Cerebellar nuclear complex (tissue), 1 donor: ENCODE results near the gene B3GALT6.
"Not testable (repeated sequence)": the region's sequence is repeated elsewhere in the genome, so short reads cannot be mapped to it uniquely, and the experiment has no call there.

ENCODE experiments used
- DNase-seq, 2 experiments: peaks; one replicate each; lab custom pipeline; 2025; lab: John Stamatoyannopoulos, UW

Gene B3GALT6

GRCh38 chr1:1232208-1232795, at the start of gene B3GALT6:
Gene B3GALT6, plus strand, starts transcription at chr1:1232237. Its CDS starts 42 bp downstream, at chr1:1232279.
- DNase-seq, result no peak

- no peak for DNase-seq
Measured at GRCh38 chr1:1182491-1183220, 49.4 kb upstream of the B3GALT6 start.

- no peak for DNase-seq
Measured at GRCh38 chr1:1183221-1183747, 48.8 kb upstream of the B3GALT6 start.

GRCh38 chr1:1183833-1184775, 47.9 kb upstream of the B3GALT6 start:
- DNase-seq, result no peak

- DNase-seq, result no peak
Measured at GRCh38 chr1:1185101-1185765, 46.8 kb upstream of the B3GALT6 start.

- no peak for DNase-seq
Measured at GRCh38 chr1:1187938-1188337, 44.1 kb upstream of the B3GALT6 start.

- DNase-seq, result no peak
Measured at GRCh38 chr1:1189111-1189510, 42.9 kb upstream of the B3GALT6 start.

- DNase-seq, result no peak
Measured at GRCh38 chr1:1191734-1192133, 40.3 kb upstream of the B3GALT6 start.

- no peak for DNase-seq
Measured at GRCh38 chr1:1194723-1195122, 37.3 kb upstream of the B3GALT6 start.

GRCh38 chr1:1195726-1196125, 36.3 kb upstream of the B3GALT6 start:
- not testable (repeated sequence) for DNase-seq

- no peak for DNase-seq
Measured at GRCh38 chr1:1196431-1197187, 35.4 kb upstream of the B3GALT6 start.

GRCh38 chr1:1197188-1197500, 34.9 kb upstream of the B3GALT6 start:
- no peak for DNase-seq

GRCh38 chr1:1197551-1198422, 34.2 kb upstream of the B3GALT6 start:
- no peak for DNase-seq

- DNase-seq, result no peak
Measured at GRCh38 chr1:1198423-1199140, 33.5 kb upstream of the B3GALT6 start.

- DNase-seq, result no peak
Measured at GRCh38 chr1:1199141-1199960, 32.7 kb upstream of the B3GALT6 start.

- no peak for DNase-seq
Measured at GRCh38 chr1:1199961-1200875, 31.8 kb upstream of the B3GALT6 start.
